ENCODE measurements around the gene ZDHHC11B. TPM values are rescaled to one million over a fixed set of nuclear protein-coding genes. Genes with fewer than 3 reads are reported as not detected.
A peak's percentile ranks its signal among the peaks of the same experiment; 100 is the strongest.

The ZDHHC11B gene
- total RNA-seq, 2 experiments from 2014 or later: 14.8 to 15.1 TPM

- peaks cover 12% of the 10 kb centered on the region for H3K27me3 Mint-ChIP-seq
- ChIA-PET POLR2A (no interaction called here), CTCF (no interaction called here)
- Histone ChIP-seq H3K36me3 (ENCODE audit: insufficient read depth, low read length) (no peaks in the 10 kb centered on the region), H3K27ac (ENCODE audit: low read depth in 1 of 2, low read length in 2 of 2) (no peak overlapping the region), H3K4me3 (ENCODE audit: low read length) (no peak overlapping the region), H3K27me3 (ENCODE audit: control insufficient read depth in 1 of 2, insufficient read depth in 2 of 2, low read length in 2 of 2) (no peaks in the 10 kb centered on the region), H3K4me1 (ENCODE audit: insufficient read depth, low read length) (peaks cover 33% of the 10 kb centered on the region), H3K9me3 (ENCODE audit: control insufficient read depth in 1 of 2, insufficient read depth in 1 of 2, low read length in 2 of 2) (peaks cover 0 to 5% of the 10 kb centered on the region in 2 experiments)
- DNase-seq (no peak), ATAC-seq (ENCODE audit: poor library complexity) (no peak)
- intact Hi-C loops (cut with DNase I, micrococcal nuclease): no loop called here
- H3K36me3 Mint-ChIP-seq (ENCODE audit: low read depth): peaks cover 6% of the 10 kb centered on the region
- no peak overlapping the region for H3K4me3 Mint-ChIP-seq
- no peak for TF ChIP-seq CTCF (IDR thresholded peaks at IDR 0.05)
- peaks cover 9% of the 10 kb centered on the region for H3K4me1 Mint-ChIP-seq (ENCODE audit: low read depth)
- H3K9me3 Mint-ChIP-seq: no peaks in the 10 kb centered on the region
- H3K27ac Mint-ChIP-seq: no peak overlapping the region
Observed at GRCh38 chr5:675111-675870, 109.2 kb downstream of the ZDHHC11B start.

GRCh38 chr5:674630-675011 is 109.9 kb downstream of the ZDHHC11B start:
- DNase-seq (no peak), ATAC-seq (ENCODE audit: poor library complexity) (no peak)
- H3K27me3 ChIP-seq (ENCODE audit: control insufficient read depth in 1 of 2, insufficient read depth in 2 of 2, low read length in 2 of 2): no peaks in the 10 kb centered on the region
- Mint-ChIP-seq H3K4me1 (ENCODE audit: low read depth) (peaks cover 9% of the 10 kb centered on the region), H3K4me3 (no peak overlapping the region), H3K27me3 (peaks cover 12% of the 10 kb centered on the region), H3K9me3 (no peaks in the 10 kb centered on the region), H3K36me3 (ENCODE audit: low read depth) (peaks cover 6% of the 10 kb centered on the region), H3K27ac (no peak overlapping the region)
- POLR2A ChIA-PET: no interaction called here
- H3K27ac ChIP-seq (ENCODE audit: low read depth in 1 of 2, low read length in 2 of 2): no peak overlapping the region
- CTCF ChIA-PET: no interaction called here
- H3K4me1 ChIP-seq (ENCODE audit: insufficient read depth, low read length): peaks cover 33% of the 10 kb centered on the region
- H3K4me3 ChIP-seq (ENCODE audit: low read length): no peak overlapping the region
- intact Hi-C loops (cut with DNase I, micrococcal nuclease): loop anchor here in 1 of 2 experiments (5.0 kb wide), 1 partner anchor 468 kb away; no protein-coding TSS in a partner anchor
- H3K9me3 ChIP-seq (ENCODE audit: control insufficient read depth in 1 of 2, insufficient read depth in 1 of 2, low read length in 2 of 2): peaks cover 0 to 5% of the 10 kb centered on the region in 2 experiments
- no peak for TF ChIP-seq CTCF (IDR thresholded peaks at IDR 0.05)
- H3K36me3 ChIP-seq (ENCODE audit: insufficient read depth, low read length): no peaks in the 10 kb centered on the region

GRCh38 chr5:673831-674629 is 110.5 kb downstream of the ZDHHC11B start:
- no peak for TF ChIP-seq CTCF (IDR thresholded peaks at IDR 0.05)
- no peak overlapping the region for H3K27ac ChIP-seq (ENCODE audit: low read depth in 1 of 2, low read length in 2 of 2)
- CTCF ChIA-PET: no interaction called here
- Mint-ChIP-seq H3K27ac (no peak overlapping the region), H3K9me3 (no peaks in the 10 kb centered on the region), H3K36me3 (ENCODE audit: low read depth) (peaks cover 6% of the 10 kb centered on the region), H3K4me3 (no peak overlapping the region), H3K4me1 (ENCODE audit: low read depth) (peaks cover 9% of the 10 kb centered on the region), H3K27me3 (peaks cover 12% of the 10 kb centered on the region)
- DNase-seq (peak in 1 of 14 experiments; percentile 33), ATAC-seq (ENCODE audit: poor library complexity) (no peak)
- no peaks in the 10 kb centered on the region for H3K36me3 ChIP-seq (ENCODE audit: insufficient read depth, low read length)
- no peak overlapping the region for H3K4me3 ChIP-seq (ENCODE audit: low read length)
- POLR2A ChIA-PET: no interaction called here
- peaks cover 37% of the 10 kb centered on the region for H3K4me1 ChIP-seq (ENCODE audit: insufficient read depth, low read length)
- intact Hi-C loops (cut with DNase I, micrococcal nuclease): loop anchor here in 1 of 2 experiments (5.0 kb wide), 1 partner anchor 468 kb away; no protein-coding TSS in a partner anchor
- H3K9me3 ChIP-seq (ENCODE audit: control insufficient read depth in 1 of 2, insufficient read depth in 1 of 2, low read length in 2 of 2): peaks cover 0 to 5% of the 10 kb centered on the region in 2 experiments
- H3K27me3 ChIP-seq (ENCODE audit: control insufficient read depth in 1 of 2, insufficient read depth in 2 of 2, low read length in 2 of 2): no peaks in the 10 kb centered on the region
